ENCODE measurements around the gene RAMP3.

The RAMP3 gene

GRCh38 chr7:45122975-45123860 is 34.4 kb upstream of the RAMP3 start:
- Histone ChIP-seq H3K9me3 (ENCODE audit: insufficient read depth, low read length) (no peaks in the 10 kb centered on the region), H3K4me2 (ENCODE audit: low read length) (no peak overlapping the region), H3K4me1 (ENCODE audit: low read length) (peaks cover 3% of the 10 kb centered on the region; the same call in 1 of the 2 replicates), H2AFZ (ENCODE audit: low read depth, low read length) (0 out of 2 replicates have a peak overlapping the region, but pooled peaks have one; percentile 8), H4K20me1 (ENCODE audit: insufficient read depth, low read length) (no peaks in the 10 kb centered on the region), H3K36me3 (replicated peaks; ENCODE audit: low read depth, low read length) (no peaks in the 10 kb centered on the region), H3K27me3 (ENCODE audit: low read depth, low read length) (no peaks in the 10 kb centered on the region), H3K27ac (ENCODE audit: low read length) (no peak overlapping the region), H3K4me3 (ENCODE audit: low read length) (no peak overlapping the region), H3K79me2 (ENCODE audit: low read length) (no peaks in the 10 kb centered on the region), H3K9ac (ENCODE audit: low read length) (no peak overlapping the region)
- no peak for TF ChIP-seq EZH2phosphoT487 (IDR thresholded peaks at IDR 0.05; ENCODE audit: low read depth)
- TF ChIP-seq CTCF (IDR thresholded peaks at IDR 0.05; ENCODE audit: low read depth, low read length): no peak

GRCh38 chr7:45123913-45124710 is 33.5 kb upstream of the RAMP3 start:
- no peaks in the 10 kb centered on the region for H3K79me2 ChIP-seq (ENCODE audit: low read length)
- H3K27me3 ChIP-seq (ENCODE audit: low read depth, low read length): no peaks in the 10 kb centered on the region
- H3K36me3 ChIP-seq (replicated peaks; ENCODE audit: low read depth, low read length): no peaks in the 10 kb centered on the region
- H3K27ac ChIP-seq (ENCODE audit: low read length): no peak overlapping the region
- H3K9ac ChIP-seq (ENCODE audit: low read length): no peak overlapping the region
- no peak overlapping the region; the same call in 1 of the 2 replicates for H2AFZ ChIP-seq (ENCODE audit: low read depth, low read length)
- H4K20me1 ChIP-seq (ENCODE audit: insufficient read depth, low read length): no peaks in the 10 kb centered on the region
- TF ChIP-seq EZH2phosphoT487 (IDR thresholded peaks at IDR 0.05; ENCODE audit: low read depth): no peak
- TF ChIP-seq CTCF (IDR thresholded peaks at IDR 0.05; ENCODE audit: low read depth, low read length): no peak
- no peak overlapping the region for H3K4me2 ChIP-seq (ENCODE audit: low read length)
- no peak overlapping the region for H3K4me3 ChIP-seq (ENCODE audit: low read length)
- H3K4me1 ChIP-seq (ENCODE audit: low read length): peaks cover 3% of the 10 kb centered on the region; the same call in 1 of the 2 replicates
- no peaks in the 10 kb centered on the region for H3K9me3 ChIP-seq (ENCODE audit: insufficient read depth, low read length)

GRCh38 chr7:45125193-45125904 is 32.2 kb upstream of the RAMP3 start:
- H3K79me2 ChIP-seq (ENCODE audit: low read length): no peaks in the 10 kb centered on the region
- peaks cover 3% of the 10 kb centered on the region; the same call in 1 of the 2 replicates for H3K4me1 ChIP-seq (ENCODE audit: low read length)
- no peak overlapping the region for H3K27ac ChIP-seq (ENCODE audit: low read length)
- TF ChIP-seq EZH2phosphoT487 (IDR thresholded peaks at IDR 0.05; ENCODE audit: low read depth) (no peak), CTCF (IDR thresholded peaks at IDR 0.05; ENCODE audit: low read depth, low read length) (no peak)
- no peaks in the 10 kb centered on the region for H3K9me3 ChIP-seq (ENCODE audit: insufficient read depth, low read length)
- no peak overlapping the region for H3K4me2 ChIP-seq (ENCODE audit: low read length)
- H3K27me3 ChIP-seq (ENCODE audit: low read depth, low read length): no peaks in the 10 kb centered on the region
- no peaks in the 10 kb centered on the region for H3K36me3 ChIP-seq (replicated peaks; ENCODE audit: low read depth, low read length)
- H3K4me3 ChIP-seq (ENCODE audit: low read length): no peak overlapping the region
- no peak overlapping the region for H2AFZ ChIP-seq (ENCODE audit: low read depth, low read length)
- H4K20me1 ChIP-seq (ENCODE audit: insufficient read depth, low read length): no peaks in the 10 kb centered on the region
- no peak overlapping the region for H3K9ac ChIP-seq (ENCODE audit: low read length)

All from OCI-LY3 (cell line).